Caki2 (cell line): ENCODE data around the gene DHRS3. TPM values are rescaled to one million over a fixed set of nuclear protein-coding genes. Genes with fewer than 3 reads are reported as not detected.

ENCODE experiments used
- DNase-seq: peaks from one replicate; pipeline ENCODE4 v3.0.0-alpha.2; 2015; ENCODE audit warnings: low read depth
- in situ Hi-C: cut with HindIII; loops from 2 replicates; pipeline ENCODE4 v1.10.0; 2016; ENCODE audit warnings: low sequenced_read_pairs, low pct_unique_long_range_greater_than_20kb, mixed read lengths
- total RNA-seq: library from RNA; depleted of rRNA; stranded (reverse); fragments of >200 nt; shearing (Covaris generic); gene quantifications from 2 replicates; pipeline ENCODE4 v1.2.3, GENCODE V29; 2014; ENCODE audit warnings: low replicate concordance

Gene DHRS3
- total RNA-seq, 1 experiment from 2014 or later, result 550 TPM

- no peak for DNase-seq
- in situ Hi-C loops, result no loop called here
Observed at GRCh38 chr1:12643785-12644184, 25.8 kb upstream of the DHRS3 start, which contains the start of gene AADACL4. Gene AADACL4, plus strand, starts transcription at chr1:12644085. Its CDS starts 462 bp downstream, at chr1:12644547.

DNA sequence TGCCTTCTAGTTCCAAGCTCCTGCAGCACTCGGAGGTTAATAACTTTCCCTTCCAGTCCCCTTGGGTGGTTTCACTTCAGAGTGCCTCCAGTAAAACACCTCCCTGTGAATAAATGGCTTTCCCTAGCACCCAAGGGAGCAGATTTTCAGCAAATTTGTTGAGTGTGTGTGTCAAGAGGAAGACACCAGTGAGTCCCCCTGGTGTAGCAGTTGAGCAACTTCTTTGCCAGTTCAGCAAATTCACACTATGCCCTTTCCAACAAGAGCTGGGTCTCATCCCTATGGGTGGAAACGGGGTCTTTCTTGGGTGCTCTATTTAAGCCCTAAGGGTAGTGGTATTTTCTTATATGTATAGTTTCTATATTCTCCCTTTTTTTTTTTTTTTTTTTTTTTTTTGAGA, 25.1 kb upstream of the DHRS3 start:
- in situ Hi-C loops, result no loop called here
- DNase-seq, result no peak

- in situ Hi-C loops, result no loop called here
- DNase-seq, result no peak
Observed at GRCh38 chr1:12640958-12641272, 22.9 kb upstream of the DHRS3 start.

DNA sequence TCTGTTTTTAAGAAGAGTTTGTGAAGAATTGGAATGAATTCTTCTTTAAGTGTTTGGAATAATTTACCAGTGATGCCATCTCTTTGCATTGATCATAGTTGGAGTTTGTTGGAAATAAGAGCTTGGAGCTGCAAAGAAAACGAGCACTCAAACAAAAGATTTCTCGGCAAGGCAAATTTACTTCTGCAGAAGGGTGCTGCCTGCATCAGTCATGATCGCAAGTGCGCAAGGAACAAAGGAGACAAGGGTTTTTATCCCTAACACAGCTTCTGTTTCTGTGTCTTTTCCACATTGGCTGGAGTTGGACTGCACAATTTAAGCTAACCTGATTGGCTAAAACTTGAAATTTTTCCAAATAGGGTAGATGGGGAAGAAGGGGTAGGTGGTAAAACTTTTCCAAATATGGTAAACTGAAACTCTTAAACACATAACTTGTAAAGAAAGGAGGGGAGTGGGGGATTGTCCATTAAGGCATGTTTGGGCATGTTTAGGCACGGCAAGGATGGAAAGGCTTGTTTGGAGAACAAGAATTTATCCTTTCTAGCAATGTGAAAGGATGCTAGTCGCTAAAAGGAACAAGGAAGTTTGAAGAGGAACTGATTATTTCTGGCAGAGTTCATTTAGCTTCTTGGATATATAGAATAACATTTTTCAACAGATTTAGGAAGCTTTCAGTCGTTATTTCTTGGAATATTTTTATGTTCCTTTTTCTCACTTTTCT, 22.4 kb upstream of the DHRS3 start:
- no peak for DNase-seq
- in situ Hi-C loops, result no loop called here

DNA sequence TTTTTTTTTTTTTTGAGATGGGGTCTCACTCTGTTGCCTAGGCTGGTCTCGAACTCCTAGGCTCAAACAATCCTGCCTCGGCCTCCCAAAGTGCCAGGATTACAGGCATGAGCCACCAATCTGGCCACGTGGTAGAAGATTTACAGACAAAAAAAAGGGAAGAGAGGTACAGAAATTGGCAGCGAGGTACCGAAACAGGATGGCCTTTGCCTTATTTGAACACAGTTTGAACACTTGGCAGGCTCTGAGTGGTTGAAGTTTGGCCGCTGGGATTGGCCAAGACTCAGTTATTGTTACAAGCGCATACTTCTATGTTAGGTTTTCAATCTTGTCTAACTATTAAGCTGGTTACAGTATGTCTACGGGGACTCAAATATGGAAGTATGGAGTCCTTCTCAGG, 19.7 kb upstream of the DHRS3 start:
- in situ Hi-C loops, result no loop called here

DNA sequence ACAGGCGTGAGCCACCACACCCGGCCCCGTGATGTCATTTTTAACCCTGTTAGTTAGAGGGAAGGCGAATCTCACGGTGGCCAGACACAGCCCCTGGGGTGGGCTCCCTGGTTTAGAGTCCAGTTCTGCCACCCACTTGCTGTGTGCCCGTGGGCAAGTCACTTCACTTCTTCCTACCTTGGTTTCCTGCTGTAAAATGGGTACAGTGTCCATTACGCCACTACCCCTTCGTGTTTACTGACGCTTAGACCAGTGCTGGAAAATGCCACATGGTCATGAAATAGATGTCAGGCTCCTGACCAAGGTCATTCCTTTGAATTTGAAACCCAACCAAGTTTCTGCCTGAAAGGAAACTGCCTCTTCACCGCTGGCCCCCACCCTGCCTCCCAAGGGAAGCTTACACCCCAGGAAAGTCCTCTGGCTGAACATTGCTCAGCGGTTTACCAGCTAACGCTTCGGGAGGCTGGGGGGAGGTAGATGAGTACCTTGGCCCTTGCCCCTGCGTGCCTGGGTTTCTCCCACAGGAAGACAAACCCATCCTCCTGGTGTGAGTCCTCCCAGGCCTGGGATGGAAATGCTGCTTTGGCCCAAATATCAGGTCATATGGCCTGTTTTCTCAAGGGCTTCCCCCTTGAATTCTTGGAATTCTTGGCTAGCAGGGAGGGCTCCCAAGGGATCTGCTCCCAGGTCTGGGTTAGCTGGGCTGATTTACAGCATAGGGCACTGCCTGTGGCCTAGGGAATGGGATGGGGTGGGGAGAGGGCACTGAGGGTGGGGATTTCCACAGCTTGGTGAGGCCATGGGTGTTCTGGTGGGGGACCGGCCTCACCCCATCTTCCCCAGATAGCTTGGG, 18.3 kb upstream of the DHRS3 start:
- DNase-seq, result peak; percentile 55
- in situ Hi-C loops, result no loop called here

More for the DNA sequence above, 19.7 kb upstream of the DHRS3 start:
- DNase-seq, result no peak

GRCh38 chr1:12634696-12635202, 16.7 kb upstream of the DHRS3 start:
- no peak for DNase-seq
- in situ Hi-C loops, result no loop called here

DNA sequence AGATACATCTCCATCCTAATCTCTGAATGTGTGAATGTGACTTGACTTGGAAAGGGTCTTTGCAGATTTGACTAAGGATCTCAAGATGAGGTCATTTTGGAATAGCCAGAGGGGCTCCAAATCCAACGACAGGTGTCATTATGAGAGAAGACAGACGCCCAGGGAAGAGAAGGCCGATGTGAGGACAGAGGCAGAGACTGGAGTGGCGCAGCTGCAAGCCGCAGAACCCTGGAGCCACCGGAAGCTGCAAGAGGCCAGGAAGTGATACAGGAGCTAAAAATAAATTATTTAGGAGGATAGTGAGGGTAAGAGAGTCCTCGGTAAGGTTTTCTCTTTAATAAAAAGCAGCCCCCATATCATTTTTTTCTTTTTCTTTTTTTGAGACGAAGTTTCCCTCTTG, 16.1 kb upstream of the DHRS3 start:
- in situ Hi-C loops, result no loop called here
- DNase-seq, result no peak

GRCh38 chr1:12631571-12631970, 13.6 kb upstream of the DHRS3 start:
- in situ Hi-C loops, result no loop called here
- DNase-seq, result no peak

- DNase-seq, result no peak
- in situ Hi-C loops, result no loop called here
Observed at GRCh38 chr1:12630946-12631530, 13.0 kb upstream of the DHRS3 start.

DNA sequence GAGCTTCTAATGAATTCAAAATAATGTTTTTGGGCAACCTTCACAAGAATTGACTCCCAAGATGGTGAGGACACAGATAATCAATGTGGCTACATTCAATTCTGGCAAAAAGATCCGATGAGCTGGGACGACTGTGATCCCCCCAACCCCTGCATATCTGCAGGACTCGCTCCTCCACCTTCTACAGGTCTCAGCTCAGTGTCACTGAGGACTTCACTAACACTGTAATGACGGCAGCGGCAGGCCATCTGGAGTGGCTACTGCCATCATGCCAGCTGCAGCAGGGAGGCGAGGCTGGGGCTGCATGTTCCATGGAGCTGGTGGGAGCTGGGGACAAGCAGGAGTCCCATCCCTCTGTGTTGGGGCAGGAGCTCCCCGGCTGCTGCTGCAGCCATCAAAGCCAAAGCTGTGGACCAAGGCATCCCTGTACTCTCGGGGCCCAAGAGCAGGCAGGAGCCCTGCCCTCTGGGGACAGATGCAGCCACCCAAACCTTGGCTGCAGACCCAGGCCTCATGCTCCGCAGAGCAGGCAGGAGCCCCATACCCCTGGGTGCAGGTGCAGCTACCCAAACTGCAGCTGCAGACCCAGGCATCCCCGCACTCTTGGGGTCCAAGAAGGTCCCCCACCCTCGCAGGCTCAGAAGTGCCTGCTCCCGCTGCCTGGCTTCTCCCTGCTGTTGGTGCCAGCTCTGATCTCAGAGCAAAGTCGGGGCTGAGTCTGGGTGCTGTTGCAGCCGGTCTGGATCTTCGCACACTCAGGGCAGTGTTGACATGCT, 12.2 kb upstream of the DHRS3 start:
- in situ Hi-C loops, result no loop called here
- no peak for DNase-seq

DNA sequence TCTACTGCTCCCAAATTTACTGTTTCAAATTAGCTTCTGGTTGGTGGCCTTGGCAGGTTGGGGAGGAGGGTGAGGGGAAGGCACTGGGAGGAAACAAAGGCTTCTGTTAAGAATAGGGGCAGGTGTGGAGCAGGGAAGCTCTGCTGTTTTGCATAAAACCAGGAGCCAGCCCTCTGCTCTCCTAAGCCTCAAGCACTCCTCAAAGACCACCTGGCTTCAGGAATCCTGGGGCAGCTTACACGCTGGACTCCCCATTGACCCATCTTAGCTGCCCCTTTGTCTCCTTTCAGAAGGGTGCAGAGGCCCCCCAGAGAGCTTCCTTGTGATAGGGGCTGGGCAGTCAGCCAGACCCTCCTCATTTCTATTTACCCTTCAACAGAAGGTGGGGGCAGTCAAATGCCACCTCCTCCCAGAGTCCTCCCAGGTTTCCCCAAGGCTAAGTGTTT, 11.5 kb upstream of the DHRS3 start:
- no peak for DNase-seq
- in situ Hi-C loops, result no loop called here

- in situ Hi-C loops, result no loop called here
- no peak for DNase-seq
Observed at GRCh38 chr1:12627296-12627695, 9.3 kb upstream of the DHRS3 start.

- in situ Hi-C loops, result no loop called here
Observed at GRCh38 chr1:12626888-12627287, 8.9 kb upstream of the DHRS3 start.

GRCh38 chr1:12625276-12625675, 7.3 kb upstream of the DHRS3 start:
- DNase-seq, result no peak
- in situ Hi-C loops, result no loop called here

More at GRCh38 chr1:12626888-12627287, 8.9 kb upstream of the DHRS3 start:
- DNase-seq, result no peak

DNA sequence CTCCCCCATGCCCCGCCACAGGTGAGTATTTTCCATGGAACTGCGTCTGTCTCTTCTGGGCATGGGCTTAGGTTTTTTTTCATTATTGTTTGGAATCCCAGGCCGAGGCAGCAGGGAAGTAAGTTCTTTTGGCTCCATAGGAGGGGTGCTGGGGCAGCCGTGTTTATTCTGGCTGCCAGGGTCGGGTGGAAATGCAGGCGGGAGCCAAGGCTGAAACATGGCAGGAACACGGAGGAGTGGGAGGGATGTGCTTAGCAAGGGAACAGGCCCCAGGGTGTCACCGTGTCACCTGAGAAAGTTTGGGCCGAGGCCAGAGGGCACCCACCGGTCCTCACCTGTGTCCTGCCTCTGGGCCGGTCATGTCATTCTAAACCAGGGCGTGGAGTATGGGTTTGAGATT, 4.5 kb upstream of the DHRS3 start:
- in situ Hi-C loops, result no loop called here
- no peak for DNase-seq

GRCh38 chr1:12621346-12622335, 3.6 kb upstream of the DHRS3 start:
- in situ Hi-C loops, result no loop called here
- no peak for DNase-seq
